IPS-18c (cell line): ENCODE measurements around the gene SLC8B1.
"Not testable (repeated sequence)": the region's sequence is repeated elsewhere in the genome, so short reads cannot be mapped to it uniquely, and the experiment has no call there.

Experiments used
- H3K4me3 ChIP-seq: 2 replicates; pipeline ENCODE4 v1.7.0; 2013; ENCODE audit warnings: low read depth, mild to moderate bottlenecking, low read length, moderate library complexity; ENCODE audit not compliant: insufficient read depth
- H3K9me3 ChIP-seq: one replicate; pipeline ENCODE4 v1.6.1; 2013; ENCODE audit warnings: mild to moderate bottlenecking, low read length, moderate library complexity; ENCODE audit not compliant: control insufficient read depth, insufficient read depth

Gene SLC8B1

DNA sequence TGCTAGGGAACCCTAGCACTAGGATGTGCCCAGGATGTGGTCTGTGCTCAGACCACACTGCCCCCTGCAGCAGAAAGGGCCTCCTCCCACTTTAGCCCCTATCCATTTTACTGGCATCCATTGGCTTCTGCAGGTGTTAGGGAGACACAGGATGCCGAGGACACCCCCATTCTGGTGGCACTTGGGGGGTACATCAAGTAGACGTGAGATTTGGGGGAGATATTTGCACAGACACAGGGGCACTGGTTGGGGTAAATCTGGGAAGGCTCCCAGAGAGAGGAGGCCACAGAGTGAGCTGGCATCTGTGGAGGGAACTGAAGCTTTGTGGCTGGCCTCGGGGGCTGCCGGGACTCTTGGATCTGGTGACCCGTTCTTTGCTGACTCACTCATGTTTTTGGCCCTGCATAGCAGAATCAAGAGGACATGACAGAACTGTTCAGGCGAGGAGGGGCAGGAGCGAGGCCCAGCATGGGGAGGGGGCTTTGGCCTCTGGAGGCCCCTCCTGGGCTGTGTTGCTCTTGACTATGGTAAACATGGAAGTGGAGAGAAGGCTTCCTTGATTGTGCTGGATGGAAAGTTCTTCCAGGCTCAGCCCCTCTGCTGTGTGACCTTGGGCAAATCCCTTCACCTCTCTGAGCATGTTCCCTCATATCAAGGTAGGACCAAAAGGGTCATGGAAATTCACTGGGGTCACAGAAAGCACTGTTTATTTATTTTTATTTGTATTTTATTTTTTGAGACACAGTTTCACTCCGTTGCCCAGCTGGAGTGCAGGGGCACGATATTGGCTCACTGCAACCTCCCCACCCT, 25.2 kb upstream of the SLC8B1 start:
- H3K4me3 ChIP-seq, result no peak overlapping the region
- no peaks in the 10 kb centered on the region for H3K9me3 ChIP-seq

GRCh38 chr12:113359133-113359938, 24.4 kb upstream of the SLC8B1 start:
- Histone ChIP-seq H3K4me3 (peak overlapping the region; percentile 88), H3K9me3 (no peaks in the 10 kb centered on the region)

GRCh38 chr12:113358381-113359132, 23.6 kb upstream of the SLC8B1 start, which contains the start of gene PLBD2:
Gene PLBD2, plus strand, starts transcription at chr12:113358587. Its CDS starts 14 bp downstream, at chr12:113358601.
- Histone ChIP-seq H3K9me3 (no peaks in the 10 kb centered on the region), H3K4me3 (peak within 1 kb of the TSS; percentile 88)

- H3K9me3 ChIP-seq, H3K4me3 ChIP-seq: not testable (repeated sequence)
Observed at GRCh38 chr12:113354192-113354591, 19.3 kb upstream of the SLC8B1 start.

- no peak overlapping the region for H3K4me3 ChIP-seq
- no peaks in the 10 kb centered on the region for H3K9me3 ChIP-seq
Observed at GRCh38 chr12:113351089-113351488, 16.2 kb upstream of the SLC8B1 start.

DNA sequence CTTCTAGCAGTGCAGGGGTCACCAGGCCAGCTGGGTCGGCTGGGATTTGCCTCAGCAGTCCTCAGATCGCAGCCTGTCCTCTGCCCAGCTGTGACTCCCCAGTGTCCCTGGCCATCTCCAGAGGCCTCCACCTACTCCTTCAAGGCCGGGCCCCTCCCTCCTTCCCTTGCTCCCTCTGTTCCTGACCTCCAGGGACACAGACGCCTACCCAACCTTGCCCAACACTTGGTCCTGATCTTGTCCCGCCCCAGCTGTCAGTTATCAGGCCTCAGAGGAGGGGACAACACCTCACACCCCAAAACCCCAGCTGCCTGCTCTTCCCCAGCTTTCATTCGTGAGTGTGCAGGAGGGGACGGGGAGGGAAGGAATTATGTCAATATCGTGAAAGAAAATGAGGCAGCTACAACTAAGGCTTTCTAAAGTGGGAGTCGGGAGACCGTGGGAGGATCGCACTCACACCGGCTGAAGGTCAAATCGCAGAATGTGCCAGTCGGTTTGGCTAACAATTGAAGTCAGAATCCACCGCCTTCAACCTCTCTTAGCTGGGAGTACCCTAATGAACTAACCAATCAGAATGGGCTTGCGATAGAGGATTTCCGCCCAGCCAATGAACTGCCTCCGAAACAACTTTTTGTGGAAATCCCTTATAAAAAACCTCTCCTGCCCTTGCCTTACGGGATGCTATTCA, 14.1 kb upstream of the SLC8B1 start:
- H3K9me3 ChIP-seq, result no peaks in the 10 kb centered on the region
- H3K4me3 ChIP-seq, result no peak overlapping the region

DNA sequence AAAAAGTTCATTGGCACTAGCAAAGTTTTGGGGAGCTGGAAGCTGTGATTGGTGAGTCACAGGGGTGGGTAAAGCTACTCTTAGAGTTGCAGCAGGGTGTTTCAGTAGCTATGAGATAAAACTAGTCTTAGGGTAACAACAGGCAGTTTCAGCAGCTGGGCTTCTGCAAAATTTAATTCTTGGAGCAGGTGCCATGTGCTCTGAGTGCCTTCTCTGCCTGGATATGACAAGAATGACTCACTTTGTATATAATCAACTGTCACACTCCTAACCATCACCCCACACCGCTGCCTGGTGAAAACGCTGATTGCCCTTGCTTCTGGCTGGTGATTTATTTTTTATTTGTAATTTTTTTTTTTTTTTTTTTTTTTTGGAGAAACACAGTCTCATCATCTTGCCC, 13.0 kb upstream of the SLC8B1 start:
- H3K4me3 ChIP-seq, result no peak overlapping the region
- no peaks in the 10 kb centered on the region for H3K9me3 ChIP-seq

- Histone ChIP-seq H3K9me3 (no peaks in the 10 kb centered on the region), H3K4me3 (no peak overlapping the region)
Observed at GRCh38 chr12:113347107-113347506, 12.2 kb upstream of the SLC8B1 start.

DNA sequence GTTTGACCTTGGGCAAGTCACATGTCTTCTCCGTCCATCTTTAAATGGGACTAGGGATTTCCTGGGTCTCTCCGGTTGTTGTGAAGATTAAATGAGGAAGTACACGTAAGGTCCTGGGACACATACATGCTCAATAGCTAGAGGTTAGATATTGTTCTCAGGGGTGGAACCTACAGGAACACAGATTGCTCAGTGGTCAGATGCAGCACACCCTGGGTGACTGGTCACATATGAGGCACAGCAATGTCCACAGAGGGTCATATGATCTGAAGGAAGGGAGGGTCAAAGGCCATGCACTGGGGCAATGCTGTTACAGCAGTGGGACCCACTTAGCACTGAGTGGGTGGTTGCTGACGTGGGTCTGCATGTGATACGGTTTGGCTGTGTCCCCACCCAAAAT, 11.4 kb upstream of the SLC8B1 start:
- no peaks in the 10 kb centered on the region for H3K9me3 ChIP-seq
- H3K4me3 ChIP-seq, result no peak overlapping the region

GRCh38 chr12:113345318-113345717, 10.4 kb upstream of the SLC8B1 start:
- Histone ChIP-seq H3K4me3 (no peak overlapping the region), H3K9me3 (no peaks in the 10 kb centered on the region)

DNA sequence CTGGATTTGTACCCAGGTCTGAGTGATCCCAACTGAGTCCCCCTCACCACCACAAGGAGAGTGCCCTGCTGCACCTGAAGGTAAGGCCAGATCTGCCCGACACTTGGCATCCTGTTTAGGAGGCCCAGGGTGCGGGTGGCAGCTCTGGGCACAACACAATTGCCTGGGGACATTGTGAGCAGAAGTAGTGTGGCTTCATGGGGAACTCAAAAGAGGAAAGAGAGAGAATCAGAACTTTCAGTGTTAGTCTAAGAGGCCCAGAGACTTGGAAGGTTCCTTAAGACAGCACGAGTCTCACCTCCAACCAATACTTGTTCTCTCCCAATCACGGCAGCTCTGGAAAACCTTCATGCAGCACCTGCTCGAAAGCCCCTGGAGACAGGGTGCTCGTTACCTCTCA, 6.6 kb upstream of the SLC8B1 start:
- Histone ChIP-seq H3K4me3 (no peak overlapping the region), H3K9me3 (no peaks in the 10 kb centered on the region)

DNA sequence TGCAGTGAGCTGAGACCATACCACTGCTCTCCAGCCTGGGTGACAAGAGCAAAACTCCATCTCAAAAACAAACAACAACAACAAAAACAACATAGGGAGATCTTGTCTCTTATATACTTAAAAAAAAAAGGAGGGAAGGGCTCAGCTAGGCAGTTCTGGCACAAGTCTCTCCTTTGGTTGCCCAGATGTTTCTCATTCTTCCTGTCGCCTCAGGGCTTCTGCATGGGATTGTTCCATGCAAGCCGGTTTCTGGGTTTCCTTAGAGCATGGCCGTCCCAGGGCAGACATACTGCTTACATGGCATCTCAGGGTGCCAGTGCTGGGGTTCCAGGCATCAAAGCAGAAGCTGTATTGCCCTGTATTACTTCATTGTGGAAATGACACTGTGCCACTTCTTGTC, 5.2 kb upstream of the SLC8B1 start:
- H3K4me3 ChIP-seq, result no peak overlapping the region
- no peaks in the 10 kb centered on the region for H3K9me3 ChIP-seq

- Histone ChIP-seq H3K9me3 (no peaks in the 10 kb centered on the region), H3K4me3 (no peak overlapping the region)
Observed at GRCh38 chr12:113339540-113339939, 4.6 kb upstream of the SLC8B1 start.

DNA sequence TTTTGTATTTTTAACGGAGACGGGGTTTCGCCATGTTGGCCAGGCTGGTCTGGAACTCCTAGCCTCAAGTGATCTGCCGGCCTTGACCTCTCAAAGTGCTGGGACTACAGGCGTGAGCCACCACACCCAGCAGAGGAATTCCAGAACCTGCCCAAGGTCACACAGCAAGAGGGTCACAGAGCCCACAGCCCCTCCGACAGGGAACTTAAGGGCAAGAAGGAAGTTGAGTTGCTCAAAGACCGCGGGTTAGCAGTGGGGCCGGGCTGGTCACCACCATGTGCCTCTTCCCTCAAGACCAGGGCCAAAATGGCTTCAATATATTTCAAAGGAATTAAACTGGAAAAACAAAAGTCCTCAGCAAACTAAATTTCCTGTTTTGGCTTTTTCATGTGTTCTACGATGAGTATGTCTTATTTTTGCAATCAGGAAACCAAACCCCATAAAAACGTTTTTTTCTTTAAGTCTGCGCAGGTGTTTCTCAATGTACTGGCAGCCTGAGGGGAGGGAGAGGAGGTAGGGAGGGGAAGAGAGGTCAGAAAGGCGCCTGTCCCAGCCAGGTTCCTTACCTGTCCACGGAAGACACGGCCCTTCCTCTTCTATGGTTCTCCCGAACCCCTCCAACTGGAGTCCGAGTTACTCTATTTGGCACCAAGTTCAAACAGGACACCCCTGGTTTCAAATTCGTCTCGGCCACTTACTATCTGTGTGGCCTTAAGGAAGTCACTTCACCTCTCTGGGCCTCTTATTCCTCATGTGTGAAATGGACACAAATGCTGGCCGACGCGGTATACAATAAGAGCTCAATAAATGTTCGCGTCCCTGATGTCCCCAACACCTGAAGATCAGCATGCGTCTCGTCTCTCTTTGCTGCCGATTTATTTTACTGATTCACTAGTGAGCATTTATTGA, 778 bp downstream of the SLC8B1 start:
- Histone ChIP-seq H3K9me3 (no peaks in the 10 kb centered on the region), H3K4me3 (peak overlapping the region; percentile 59)

DNA sequence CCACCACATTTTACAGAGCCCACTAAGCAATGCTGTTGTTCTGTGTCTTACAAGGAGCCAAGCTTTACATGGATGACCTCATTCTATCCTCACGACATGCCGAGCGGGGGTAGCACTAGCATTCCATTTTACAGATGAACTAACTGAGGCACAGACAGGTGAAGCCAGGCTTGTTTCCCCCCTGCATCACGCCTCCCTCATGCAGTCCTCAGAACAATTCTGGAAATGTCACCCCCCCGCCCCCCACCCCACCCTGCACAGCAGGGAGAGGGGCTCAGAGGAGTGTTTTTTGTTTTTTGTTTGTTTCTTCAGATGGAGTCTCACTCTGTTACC, 1.5 kb downstream of the SLC8B1 start:
- Histone ChIP-seq H3K9me3 (no peaks in the 10 kb centered on the region), H3K4me3 (no peak overlapping the region)

DNA sequence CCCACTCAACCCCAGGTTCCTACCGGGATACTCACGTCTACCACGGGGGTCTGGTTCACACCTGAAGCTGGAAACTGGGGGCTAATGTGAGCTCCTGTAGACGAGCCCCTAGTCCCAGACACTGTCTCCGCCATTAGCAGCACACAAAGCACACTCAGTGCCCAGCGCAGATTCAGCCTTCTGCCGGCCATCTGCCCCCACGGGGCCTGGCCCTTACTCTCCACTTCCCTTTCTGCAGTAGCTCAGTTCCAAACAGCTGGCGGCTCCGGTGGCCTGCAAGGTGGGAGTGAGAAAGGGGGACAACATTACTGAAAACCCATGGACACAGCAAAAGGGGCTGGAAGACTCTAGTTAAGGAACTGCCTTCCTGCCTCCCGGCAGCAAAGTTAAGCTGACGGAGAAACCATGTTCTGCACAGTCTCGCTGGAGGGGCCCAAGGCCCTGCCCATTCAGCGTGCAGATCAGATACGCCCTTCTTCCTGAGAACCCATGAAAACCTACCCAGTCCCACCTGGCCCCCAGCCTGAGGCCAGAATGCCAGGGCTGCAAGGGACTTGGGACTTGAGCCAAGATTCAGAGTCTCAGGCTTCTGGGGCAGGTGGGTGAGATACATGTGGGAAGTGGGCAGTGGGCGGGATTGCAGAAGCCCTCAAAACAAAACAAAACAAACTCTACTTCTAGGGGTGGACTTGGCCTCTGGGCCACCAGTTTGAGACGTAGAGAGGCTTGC, 2.1 kb downstream of the SLC8B1 start:
- Histone ChIP-seq H3K4me3 (no peak overlapping the region), H3K9me3 (no peaks in the 10 kb centered on the region)
